ENCODE results near the gene ZDHHC18.
"Not testable (repeated sequence)": the region's sequence is repeated elsewhere in the genome, so short reads cannot be mapped to it uniquely, and the experiment has no call there.

The ZDHHC18 gene

DNA sequence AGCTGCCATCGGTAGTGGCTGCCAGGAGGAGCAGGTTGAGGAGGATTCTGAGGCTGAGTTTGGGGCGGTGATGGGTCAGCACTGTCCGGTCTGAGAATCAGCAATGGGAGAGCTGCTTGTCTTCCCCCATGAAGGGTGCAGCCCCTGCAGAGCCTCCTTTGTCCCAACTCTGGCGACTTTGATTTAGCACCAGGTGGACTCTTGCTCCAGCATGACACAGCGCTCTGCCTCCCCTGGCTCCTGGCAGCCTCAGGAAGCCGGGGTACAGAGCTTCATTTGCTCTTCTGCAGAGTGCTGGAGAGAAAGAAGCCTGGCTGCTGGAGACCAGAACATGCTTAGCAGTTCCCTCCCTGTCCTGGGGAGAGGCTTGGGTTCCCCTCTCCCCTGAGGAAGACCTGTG is 13.3 kb downstream of the ZDHHC18 start:
- Histone ChIP-seq H3K9ac (ENCODE audit: low read length) (peak overlapping the region; percentile 76; the same call in 1 of the 2 replicates), H3K27ac (ENCODE audit: low read length) (peak overlapping the region; percentile 100), H3K4me3 (ENCODE audit: low read length) (peak overlapping the region; percentile 41; the same call in 1 of the 2 replicates), H3K4me2 (ENCODE audit: low read length) (peak overlapping the region; percentile 83; the same call in 1 of the 2 replicates), H3K36me3 (replicated peaks; ENCODE audit: low read depth, low read length) (peaks cover 19% of the 10 kb centered on the region), H2AFZ (ENCODE audit: low read depth, low read length) (no peak overlapping the region), H3K4me1 (ENCODE audit: low read length) (peaks cover 29% of the 10 kb centered on the region), H3K9me3 (ENCODE audit: insufficient read depth, low read length) (no peaks in the 10 kb centered on the region), H3K27me3 (ENCODE audit: low read depth, low read length) (no peaks in the 10 kb centered on the region), H3K79me2 (ENCODE audit: low read length) (peaks cover 14% of the 10 kb centered on the region), H4K20me1 (ENCODE audit: insufficient read depth, low read length) (no peaks in the 10 kb centered on the region)
- TF ChIP-seq, protein P1, sequence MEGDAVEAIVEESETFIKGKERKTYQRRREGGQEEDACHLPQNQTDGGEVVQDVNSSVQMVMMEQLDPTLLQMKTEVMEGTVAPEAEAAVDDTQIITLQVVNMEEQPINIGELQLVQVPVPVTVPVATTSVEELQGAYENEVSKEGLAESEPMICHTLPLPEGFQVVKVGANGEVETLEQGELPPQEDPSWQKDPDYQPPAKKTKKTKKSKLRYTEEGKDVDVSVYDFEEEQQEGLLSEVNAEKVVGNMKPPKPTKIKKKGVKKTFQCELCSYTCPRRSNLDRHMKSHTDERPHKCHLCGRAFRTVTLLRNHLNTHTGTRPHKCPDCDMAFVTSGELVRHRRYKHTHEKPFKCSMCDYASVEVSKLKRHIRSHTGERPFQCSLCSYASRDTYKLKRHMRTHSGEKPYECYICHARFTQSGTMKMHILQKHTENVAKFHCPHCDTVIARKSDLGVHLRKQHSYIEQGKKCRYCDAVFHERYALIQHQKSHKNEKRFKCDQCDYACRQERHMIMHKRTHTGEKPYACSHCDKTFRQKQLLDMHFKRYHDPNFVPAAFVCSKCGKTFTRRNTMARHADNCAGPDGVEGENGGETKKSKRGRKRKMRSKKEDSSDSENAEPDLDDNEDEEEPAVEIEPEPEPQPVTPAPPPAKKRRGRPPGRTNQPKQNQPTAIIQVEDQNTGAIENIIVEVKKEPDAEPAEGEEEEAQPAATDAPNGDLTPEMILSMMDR (IDR thresholded peaks at IDR 0.05; ENCODE audit: low read depth, low read length): no peak
- no peak for TF ChIP-seq EZH2phosphoT487 (IDR thresholded peaks at IDR 0.05; ENCODE audit: low read depth)

DNA sequence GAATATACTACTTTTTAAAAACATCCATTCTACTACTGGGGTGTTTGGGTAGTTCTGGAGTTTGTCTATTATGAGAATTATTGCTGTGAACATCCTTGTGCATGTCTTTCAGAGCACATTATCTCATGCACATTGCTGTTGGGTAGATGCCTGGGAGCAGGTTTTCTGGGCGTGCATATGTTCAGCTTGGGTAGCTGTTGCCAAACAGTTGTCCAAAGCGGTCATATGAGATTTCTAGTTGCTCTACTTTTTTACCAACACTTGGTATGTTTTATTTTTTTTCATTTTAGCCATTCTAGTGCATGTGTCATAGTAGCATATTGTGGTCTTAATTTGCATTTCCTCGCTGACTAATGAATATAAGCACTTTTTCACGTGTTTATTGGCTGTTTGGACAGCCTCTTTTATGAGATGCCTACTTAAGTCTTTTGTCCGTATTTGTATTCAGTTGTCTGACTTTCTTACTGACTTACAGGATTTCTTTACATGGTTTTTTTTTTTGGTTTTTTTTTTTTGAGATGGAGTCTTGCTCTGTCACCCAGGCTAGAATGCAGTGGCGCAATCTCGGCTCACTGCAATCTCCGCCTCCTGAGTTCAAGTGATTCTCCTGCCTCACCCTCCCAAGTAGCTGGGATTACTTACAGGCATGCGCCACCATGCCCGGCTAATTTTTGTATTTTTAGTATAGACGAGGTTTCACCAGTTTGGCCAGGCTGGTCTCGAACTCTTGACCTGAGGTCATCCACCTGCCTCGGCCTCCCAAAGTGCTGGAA is 18.1 kb downstream of the ZDHHC18 start:
- Histone ChIP-seq H3K9me3 (ENCODE audit: insufficient read depth, low read length) (no peaks in the 10 kb centered on the region), H4K20me1 (ENCODE audit: insufficient read depth, low read length) (no peaks in the 10 kb centered on the region), H3K4me1 (ENCODE audit: low read length) (peaks cover 7% of the 10 kb centered on the region), H3K4me3 (ENCODE audit: low read length) (no peak overlapping the region), H3K36me3 (replicated peaks; ENCODE audit: low read depth, low read length) (peaks cover 14% of the 10 kb centered on the region), H3K27me3 (ENCODE audit: low read depth, low read length) (no peaks in the 10 kb centered on the region), H3K79me2 (ENCODE audit: low read length) (peaks cover 11% of the 10 kb centered on the region), H3K4me2 (ENCODE audit: low read length) (no peak overlapping the region), H3K9ac (ENCODE audit: low read length) (no peak overlapping the region), H2AFZ (ENCODE audit: low read depth, low read length) (no peak overlapping the region), H3K27ac (ENCODE audit: low read length) (no peak overlapping the region)
- TF ChIP-seq, protein P1 (IDR thresholded peaks at IDR 0.05; ENCODE audit: low read depth, low read length): no peak
- no peak for TF ChIP-seq EZH2phosphoT487 (IDR thresholded peaks at IDR 0.05; ENCODE audit: low read depth)

- H4K20me1 ChIP-seq (ENCODE audit: insufficient read depth, low read length); H3K27ac ChIP-seq (ENCODE audit: low read length); H3K9ac ChIP-seq (ENCODE audit: low read length); H3K27me3 ChIP-seq (ENCODE audit: low read depth, low read length); H3K79me2 ChIP-seq (ENCODE audit: low read length); H3K9me3 ChIP-seq (ENCODE audit: insufficient read depth, low read length); H3K4me3 ChIP-seq (ENCODE audit: low read length); H3K36me3 ChIP-seq (replicated peaks; ENCODE audit: low read depth, low read length); H3K4me2 ChIP-seq (ENCODE audit: low read length); H3K4me1 ChIP-seq (ENCODE audit: low read length); H2AFZ ChIP-seq (ENCODE audit: low read depth, low read length): not testable (repeated sequence)
Measured at GRCh38 chr1:26847826-26848225, 21.3 kb downstream of the ZDHHC18 start.

DNA sequence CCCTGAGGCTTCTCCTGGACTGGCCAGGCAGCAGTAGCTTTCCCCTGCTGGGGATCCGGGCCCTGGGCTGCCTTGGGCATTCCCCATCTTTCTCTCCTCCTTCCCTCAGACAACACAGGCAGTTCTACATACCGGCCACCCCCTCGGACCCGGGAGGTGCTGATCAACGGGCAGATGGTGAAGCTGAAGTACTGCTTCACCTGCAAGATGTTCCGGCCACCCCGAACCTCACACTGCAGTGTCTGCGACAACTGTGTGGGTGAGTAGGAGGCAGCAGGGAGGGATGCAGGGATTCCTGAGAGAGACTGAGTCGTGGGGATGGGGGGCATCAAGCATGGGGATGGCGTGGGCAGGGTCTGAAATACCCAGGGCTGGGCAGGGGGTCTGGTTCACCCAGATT is 22.0 kb downstream of the ZDHHC18 start:
- Histone ChIP-seq H3K9me3 (ENCODE audit: insufficient read depth, low read length) (no peaks in the 10 kb centered on the region), H3K27me3 (ENCODE audit: low read depth, low read length) (no peaks in the 10 kb centered on the region), H2AFZ (ENCODE audit: low read depth, low read length) (no peak overlapping the region), H3K9ac (ENCODE audit: low read length) (no peak overlapping the region), H3K36me3 (replicated peaks; ENCODE audit: low read depth, low read length) (peaks cover 12% of the 10 kb centered on the region), H3K4me3 (ENCODE audit: low read length) (no peak overlapping the region), H4K20me1 (ENCODE audit: insufficient read depth, low read length) (no peaks in the 10 kb centered on the region), H3K27ac (ENCODE audit: low read length) (no peak overlapping the region), H3K79me2 (ENCODE audit: low read length) (0 out of 2 replicates have a peak, but pooled peaks cover 5% of the 10 kb centered on the region), H3K4me2 (ENCODE audit: low read length) (no peak overlapping the region), H3K4me1 (ENCODE audit: low read length) (no peaks in the 10 kb centered on the region)
- no peak for TF ChIP-seq EZH2phosphoT487 (IDR thresholded peaks at IDR 0.05; ENCODE audit: low read depth)
- TF ChIP-seq, protein P1 (IDR thresholded peaks at IDR 0.05; ENCODE audit: low read depth, low read length): no peak

Data from OCI-LY3 (cell line).